GM23248 (cell line): ENCODE data around the gene ATP13A3. TPM values are rescaled to one million over a fixed set of nuclear protein-coding genes. Genes with fewer than 3 reads are reported as not detected.
A peak's percentile ranks its signal among the peaks of the same experiment; 100 is the strongest.
"Not testable (repeated sequence)": the region's sequence is repeated elsewhere in the genome, so short reads cannot be mapped to it uniquely, and the experiment has no call there.

ENCODE experiments used
- DNase-seq: peaks from one replicate; pipeline ENCODE4 v3.0.0-alpha.2; 2015
- H2AFZ ChIP-seq: fragments of 200-600 bp; sonication (generic); 2 replicates; pipeline ENCODE4 v1.6.1; 2016; ENCODE audit warnings: antibody characterized with exemption
- H3F3A ChIP-seq: fragments of 200-600 bp; sonication (generic); 2 replicates; pipeline ENCODE4 v1.6.1; 2016; ENCODE audit warnings: mild to moderate bottlenecking, antibody characterized with exemption, mixed run types; ENCODE audit not compliant: insufficient read depth
- H3K27ac ChIP-seq: fragments of 200-600 bp; sonication (generic); 2 replicates; pipeline ENCODE4 v1.5.1; 2016; ENCODE audit warnings: mild to moderate bottlenecking
- H3K27me3 ChIP-seq: fragments of 200-600 bp; sonication (generic); replicated peaks from 2 replicates; pipeline ENCODE4 v1.6.1; 2016; ENCODE audit warnings: mild to moderate bottlenecking; ENCODE audit not compliant: insufficient read depth
- H3K36me3 ChIP-seq: fragments of 200-600 bp; sonication (generic); 2 replicates; pipeline ENCODE4 v1.6.1; 2016; ENCODE audit warnings: low read depth, mild to moderate bottlenecking
- H3K4me1 ChIP-seq: fragments of 200-600 bp; sonication (generic); 2 replicates; pipeline ENCODE4 v1.6.1; 2016; ENCODE audit warnings: mild to moderate bottlenecking; ENCODE audit not compliant: insufficient read depth
- H3K4me2 ChIP-seq: fragments of 200-600 bp; sonication (generic); one replicate; pipeline ENCODE4 v1.6.1; 2016; ENCODE audit warnings: mild to moderate bottlenecking; ENCODE audit not compliant: unreplicated experiment
- H3K4me3 ChIP-seq: fragments of 200-600 bp; sonication (generic); 2 replicates; pipeline ENCODE4 v1.5.1; 2016; ENCODE audit warnings: mild to moderate bottlenecking
- H3K79me2 ChIP-seq: fragments of 200-600 bp; sonication (generic); 2 replicates; pipeline ENCODE4 v1.6.1; 2016; ENCODE audit warnings: mild to moderate bottlenecking; ENCODE audit not compliant: insufficient read depth
- H3K9ac ChIP-seq: fragments of 200-600 bp; sonication (generic); 2 replicates; pipeline ENCODE4 v1.6.1; 2016; ENCODE audit warnings: mild to moderate bottlenecking
- H3K9me2 ChIP-seq: fragments of 200-600 bp; sonication (generic); 2 replicates; pipeline ENCODE4 v1.6.1; 2016; ENCODE audit warnings: mixed run types, mild to moderate bottlenecking, moderate library complexity; ENCODE audit not compliant: insufficient read depth
- H3K9me3 ChIP-seq: fragments of 200-600 bp; sonication (generic); one replicate; pipeline ENCODE4 v1.6.1; 2017; ENCODE audit warnings: low read depth
- H4K20me1 ChIP-seq: fragments of 200-600 bp; sonication (generic); 2 replicates; pipeline ENCODE4 v1.6.0; 2016; ENCODE audit not compliant: insufficient read depth
- EZH2 ChIP-seq: fragments of 200-600 bp; sonication (generic); IDR thresholded peaks from 2 replicates; pipeline ENCODE4 v1.6.1; 2018; ENCODE audit warnings: antibody characterized with exemption, mild to moderate bottlenecking; ENCODE audit not compliant: insufficient read depth, poor library complexity, severe bottlenecking
- EZH2phosphoT487 ChIP-seq: fragments of 200-600 bp; sonication (generic); IDR thresholded peaks from 2 replicates; pipeline ENCODE4 v1.6.1; 2018; ENCODE audit warnings: antibody characterized with exemption, moderate library complexity, mild to moderate bottlenecking, low read depth; ENCODE audit not compliant: insufficient read depth
- WGBS, 2 experiments: methylation state at CpG; one replicate each; pipeline ENCODE4 v1.1.6; 2015 to 2017; ENCODE audit warnings: low lambda C conversion rate in 2 of 2, low coverage in 1 of 2; ENCODE audit errors: missing lambda C conversion rate in 2 of 2; 5-methylcytosine and 5-hydroxymethylcytosine counted together
- in situ Hi-C: fragments of 300-500 bp; cut with MboI; formaldehyde crosslinking; loops from 2 replicates; pipeline ENCODE4 v1.15.0; 2020
- polyA plus RNA-seq: library from polyadenylated mRNA; unstranded; fragments of >200 nt; fragmentation: Nextera tagmentation; extraction: Ambion mirVana; gene quantifications from 2 replicates; pipeline ENCODE4 v1.2.1, GENCODE V29; 2016
- total RNA-seq: library from RNA; depleted of rRNA; stranded (reverse); fragments of >200 nt; shearing (Covaris generic); gene quantifications from 2 replicates; pipeline ENCODE4 v1.2.3, GENCODE V29; 2014

ATP13A3 gene
- total and polyA plus RNA-seq, 2 experiments from 2014 or later: 22.3 to 232 TPM

DNA sequence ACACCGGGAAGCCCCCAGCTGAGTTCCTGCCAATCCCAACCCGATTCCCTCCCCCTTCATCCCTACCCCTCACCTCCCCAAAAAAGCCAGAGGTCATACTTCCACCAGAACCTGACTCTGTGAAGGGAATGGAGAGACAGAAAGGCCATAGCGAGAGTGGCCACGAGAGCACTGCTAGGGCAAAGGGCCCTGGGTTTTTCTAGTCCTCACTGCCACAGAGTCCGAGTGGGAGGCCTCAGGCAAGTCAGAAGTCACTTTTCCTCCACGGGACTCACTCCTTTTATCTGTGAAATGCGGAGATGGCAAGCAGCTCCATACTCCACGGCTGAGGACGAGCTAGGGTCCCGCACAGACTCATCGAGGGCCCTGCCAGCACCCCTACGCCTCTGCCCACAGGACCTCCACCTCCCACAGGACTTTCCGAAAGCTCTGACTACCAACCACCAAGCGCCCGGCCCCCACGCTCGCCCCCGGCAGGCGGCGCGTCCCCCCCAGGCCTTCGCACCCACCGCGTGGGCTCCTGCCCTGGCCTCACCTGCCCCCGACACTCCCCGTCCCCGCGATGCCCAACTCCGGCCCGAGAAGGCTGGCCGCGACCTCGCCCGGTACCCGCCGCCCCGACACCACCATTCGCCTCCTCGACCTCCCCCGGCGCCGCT is 792 bp downstream of the ATP13A3 start:
- H3K79me2 ChIP-seq: peaks cover 53% of the 10 kb centered on the region
- peak overlapping the region; percentile 79 for H3K27ac ChIP-seq
- peak overlapping the region; percentile 90 for H3K9ac ChIP-seq
- TF ChIP-seq EZH2 (no peak), EZH2phosphoT487 (no peak)
- 2% methylated on average over 16 to 42 of the region's 42 CpGs for WGBS, 2 experiments
- in situ Hi-C loops: no loop called here
- H3K27me3 ChIP-seq: no peaks in the 10 kb centered on the region
- no peaks in the 10 kb centered on the region; the same call in 1 of the 2 replicates for H4K20me1 ChIP-seq
- H3K36me3 ChIP-seq: peaks cover 23% of the 10 kb centered on the region; the same call in 1 of the 2 replicates
- H3K4me2 ChIP-seq: peak overlapping the region; percentile 93
- H3K9me3 ChIP-seq: no peaks in the 10 kb centered on the region
- peaks cover 58% of the 10 kb centered on the region for H3K4me1 ChIP-seq
- peaks cover 63% of the 10 kb centered on the region for H3F3A ChIP-seq
- H2AFZ ChIP-seq: no peak overlapping the region
- H3K9me2 ChIP-seq: no peaks in the 10 kb centered on the region
- peak; percentile 62 for DNase-seq
- peak overlapping the region; percentile 81 for H3K4me3 ChIP-seq

GRCh38 chr3:194485468-194485880 is 1.3 kb downstream of the ATP13A3 start:
- Histone ChIP-seq H3K4me2 (peak overlapping the region; percentile 93), H3K27me3 (no peaks in the 10 kb centered on the region), H4K20me1 (no peaks in the 10 kb centered on the region; the same call in none of the 2 replicates), H3K4me1 (peaks cover 63% of the 10 kb centered on the region), H3K79me2 (peaks cover 58% of the 10 kb centered on the region), H3K36me3 (peaks cover 27% of the 10 kb centered on the region; the same call in 1 of the 2 replicates), H3K9me2 (no peaks in the 10 kb centered on the region), H3K4me3 (peak overlapping the region; percentile 81), H3K9ac (peak overlapping the region; percentile 90), H2AFZ (no peak overlapping the region), H3F3A (peaks cover 66% of the 10 kb centered on the region), H3K27ac (peak overlapping the region; percentile 79), H3K9me3 (no peaks in the 10 kb centered on the region)
- WGBS, 2 experiments: 5% methylated on average over 6 of the region's 6 CpGs
- no peak for TF ChIP-seq EZH2
- TF ChIP-seq EZH2phosphoT487: no peak
- in situ Hi-C loops: no loop called here
- peak; percentile 51 for DNase-seq

DNA sequence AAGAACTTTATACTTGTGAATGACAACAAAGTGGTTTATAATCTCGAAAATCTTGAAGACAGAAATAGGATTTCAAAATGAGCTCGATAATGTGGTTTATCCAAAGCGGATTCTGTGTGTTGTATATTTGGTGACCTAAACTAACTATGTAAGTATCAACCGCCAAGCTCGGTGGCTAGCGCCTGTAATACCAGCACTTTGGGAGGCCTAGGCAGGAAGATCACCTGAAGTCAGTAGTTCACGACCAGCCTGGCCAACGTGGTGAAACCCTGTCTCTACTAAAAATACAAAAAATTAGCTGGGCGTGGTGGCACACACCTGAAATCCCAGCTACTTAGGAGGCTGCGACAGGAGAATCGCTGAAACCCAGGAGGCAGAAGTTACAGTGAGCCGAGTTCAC is 2.2 kb downstream of the ATP13A3 start:
- peak overlapping the region; percentile 93 for H3K4me2 ChIP-seq

GRCh38 chr3:194483850-194484249 is 3.0 kb downstream of the ATP13A3 start:
- H3K9me3 ChIP-seq: no peaks in the 10 kb centered on the region
- peaks cover 52% of the 10 kb centered on the region for H3F3A ChIP-seq
- peak overlapping the region; percentile 93 for H3K4me2 ChIP-seq
- H3K9me2 ChIP-seq: no peaks in the 10 kb centered on the region
- in situ Hi-C loops: loop anchor here (5.0 kb wide), 1 partner anchor 88 kb away; no protein-coding TSS in a partner anchor
- peak overlapping the region; percentile 81 for H3K4me3 ChIP-seq
- no peaks in the 10 kb centered on the region for H3K27me3 ChIP-seq
- H3K4me1 ChIP-seq: peaks cover 62% of the 10 kb centered on the region
- H3K36me3 ChIP-seq: peaks cover 29% of the 10 kb centered on the region; the same call in 1 of the 2 replicates
- WGBS, 2 experiments: 95 to 100% methylated on average over 1 of the region's 1 CpG
- H3K27ac ChIP-seq: no peak overlapping the region; the same call in 1 of the 2 replicates
- DNase-seq: no peak
- peaks cover 74% of the 10 kb centered on the region for H3K79me2 ChIP-seq
- H2AFZ ChIP-seq: no peak overlapping the region
- peaks cover 4% of the 10 kb centered on the region for H4K20me1 ChIP-seq
- no peak for TF ChIP-seq EZH2
- TF ChIP-seq EZH2phosphoT487: no peak
- H3K9ac ChIP-seq: peak overlapping the region; percentile 90; the same call in 1 of the 2 replicates

More for the DNA sequence above, 2.2 kb downstream of the ATP13A3 start:
- Histone ChIP-seq H3K9me2 (no peaks in the 10 kb centered on the region), H2AFZ (no peak overlapping the region), H3K4me3 (peak overlapping the region; percentile 81), H3F3A (peaks cover 59% of the 10 kb centered on the region), H3K9ac (peak overlapping the region; percentile 90), H4K20me1 (peaks cover 4% of the 10 kb centered on the region), H3K36me3 (peaks cover 28% of the 10 kb centered on the region; the same call in 1 of the 2 replicates), H3K27ac (peak overlapping the region; percentile 79), H3K4me1 (peaks cover 65% of the 10 kb centered on the region), H3K9me3 (no peaks in the 10 kb centered on the region), H3K27me3 (no peaks in the 10 kb centered on the region), H3K79me2 (peaks cover 67% of the 10 kb centered on the region)
- in situ Hi-C loops: loop anchor here (5.0 kb wide), 1 partner anchor 88 kb away; no protein-coding TSS in a partner anchor
- DNase-seq: no peak
- no peak for TF ChIP-seq EZH2phosphoT487
- no peak for TF ChIP-seq EZH2
- 94 to 95% methylated on average over 12 of the region's 12 CpGs for WGBS, 2 experiments

DNA sequence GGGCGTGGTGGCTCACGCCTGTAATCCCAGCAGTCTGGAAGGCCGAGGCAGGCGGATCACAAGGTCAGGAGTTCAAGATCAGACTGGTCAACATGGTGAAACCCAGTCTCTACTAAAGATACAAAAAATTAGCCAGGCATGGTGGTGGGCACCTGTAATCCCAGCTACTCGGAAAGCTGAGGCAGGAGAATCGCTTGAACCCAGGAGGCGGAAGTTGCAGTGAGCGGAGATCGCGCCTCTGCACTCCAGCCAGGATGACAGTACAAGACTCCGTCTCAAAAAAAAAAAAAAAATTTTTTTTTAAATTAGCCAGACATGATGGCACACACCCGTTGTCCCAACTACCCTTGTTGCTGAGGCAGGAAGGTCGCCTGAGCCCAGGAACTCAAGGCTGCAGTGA is 4.0 kb downstream of the ATP13A3 start:
- peaks cover 40% of the 10 kb centered on the region; the same call in 1 of the 2 replicates for H3K36me3 ChIP-seq
- not testable (repeated sequence) for H3K27ac ChIP-seq
- in situ Hi-C loops: loop anchor here (5.0 kb wide), 1 partner anchor 89 kb away; no protein-coding TSS in a partner anchor

More for the DNA sequence above, 4.0 kb downstream of the ATP13A3 start:
- H3K4me3 ChIP-seq, H3K4me2 ChIP-seq, H2AFZ ChIP-seq, H3K27me3 ChIP-seq, H3K9me3 ChIP-seq, DNase-seq, H4K20me1 ChIP-seq, H3K9me2 ChIP-seq, H3K9ac ChIP-seq: not testable (repeated sequence)
- Histone ChIP-seq H3K79me2 (peaks cover 85% of the 10 kb centered on the region), H3F3A (peaks cover 46% of the 10 kb centered on the region), H3K4me1 (peaks cover 57% of the 10 kb centered on the region)
- 94 to 95% methylated on average over 12 to 13 of the region's 13 CpGs for WGBS, 2 experiments
